ENCODE measurements around the gene NKX2-2. TPM values are rescaled to one million over a fixed set of nuclear protein-coding genes. Genes with fewer than 3 reads are reported as not detected.
A peak's percentile ranks its signal among the peaks of the same experiment; 100 is the strongest.

The NKX2-2 gene
- total RNA-seq, 1 donor from 2014 or later = not detected

DNA sequence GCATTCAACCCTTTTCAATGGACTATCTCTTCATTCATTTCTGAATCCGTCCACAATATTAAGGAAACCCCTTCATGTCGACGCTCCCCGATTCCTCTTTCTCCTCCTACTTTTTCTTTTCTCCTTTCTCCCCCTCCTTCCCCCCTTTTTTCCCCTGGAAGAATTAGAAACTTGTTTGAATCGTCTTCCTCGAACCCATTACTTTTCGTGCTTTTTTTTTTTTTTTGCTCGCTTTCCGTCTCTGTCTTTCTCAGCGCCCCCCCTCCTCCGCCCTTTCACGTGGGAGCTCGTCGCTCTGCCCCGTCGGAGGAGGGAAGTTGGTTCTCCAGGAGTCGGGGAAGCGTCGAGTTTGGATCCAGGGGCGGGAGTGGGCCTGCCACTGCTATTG, 2.3 kb upstream of the NKX2-2 start:
- Histone ChIP-seq H3K27me3 (ENCODE audit: control insufficient read depth in 3 of 3, insufficient read depth in 3 of 3, low read length in 3 of 3) (peaks cover 85 to 95% (median 92%) of the 10 kb centered on the region in 3 donors), H3K27ac (ENCODE audit: low read depth, low read length) (no peak overlapping the region), H3K4me1 (ENCODE audit: control insufficient read depth in 3 of 3, insufficient read depth in 3 of 3, low read length in 3 of 3) (peaks cover 19 to 36% (median 31%) of the 10 kb centered on the region in 3 donors), H3K4me3 (ENCODE audit: low read length in 3 of 3) (no peak overlapping the region), H3K36me3 (ENCODE audit: control insufficient read depth in 3 of 3, insufficient read depth in 3 of 3, low read length in 3 of 3) (no peaks in the 10 kb centered on the region), H3K9me3 (ENCODE audit: control insufficient read depth in 3 of 3, low read length in 3 of 3) (no peaks in the 10 kb centered on the region), H3K9ac (ENCODE audit: low read depth in 1 of 3, low read length in 3 of 3) (no peak overlapping the region)

DNA sequence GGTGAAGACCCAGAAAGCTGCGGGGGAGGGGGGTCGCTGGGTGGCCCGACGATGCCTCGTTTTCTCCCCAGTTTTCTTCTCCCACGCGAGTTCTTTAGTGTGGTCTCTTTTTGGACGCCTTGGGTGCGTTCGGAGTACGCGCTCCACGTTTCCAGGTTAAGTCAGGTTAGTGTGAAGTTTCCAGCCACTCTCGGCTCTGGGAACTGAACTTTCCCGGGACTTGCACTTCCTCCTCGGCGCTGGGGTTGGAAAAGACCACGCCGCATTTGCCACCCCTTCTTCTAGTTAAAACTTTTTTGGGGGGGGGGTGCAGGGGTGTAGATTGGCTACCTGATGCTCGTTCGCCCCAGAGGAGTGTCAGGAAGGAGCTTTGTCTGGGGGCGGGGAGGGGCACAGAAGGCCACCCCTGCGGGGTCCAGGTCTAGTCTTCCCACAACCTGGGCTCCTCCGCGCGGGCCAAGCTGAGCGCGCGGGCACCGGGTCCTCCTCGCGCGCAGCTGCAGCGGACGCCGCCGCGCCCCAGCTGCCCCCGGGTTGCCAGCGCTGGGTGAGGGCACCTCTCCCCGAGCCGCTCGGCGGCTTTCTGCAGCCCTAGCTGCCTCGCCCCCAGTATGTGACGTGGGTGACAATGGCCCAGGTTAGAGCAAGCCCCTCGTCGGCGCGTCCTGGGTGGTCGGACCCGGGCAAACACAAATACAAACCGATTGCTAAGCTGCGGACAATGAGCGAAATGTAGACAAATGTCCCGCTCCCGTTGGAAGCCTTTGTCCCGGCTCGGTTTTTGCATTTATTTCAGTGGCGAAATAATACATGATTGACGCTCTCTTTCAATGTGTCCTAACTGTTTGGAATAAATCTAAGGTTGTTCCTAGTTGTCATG, 1.7 kb upstream of the NKX2-2 start:
- Histone ChIP-seq H3K4me1 (ENCODE audit: control insufficient read depth in 3 of 3, insufficient read depth in 3 of 3, low read length in 3 of 3) (peaks cover 19 to 31% (median 29%) of the 10 kb centered on the region in 3 donors), H3K4me3 (ENCODE audit: low read length in 3 of 3) (no peak overlapping the region), H3K27ac (ENCODE audit: low read depth, low read length) (no peak overlapping the region), H3K27me3 (ENCODE audit: control insufficient read depth in 3 of 3, insufficient read depth in 3 of 3, low read length in 3 of 3) (peaks cover 82 to 92% (median 90%) of the 10 kb centered on the region in 3 donors), H3K36me3 (ENCODE audit: control insufficient read depth in 3 of 3, insufficient read depth in 3 of 3, low read length in 3 of 3) (no peaks in the 10 kb centered on the region), H3K9me3 (ENCODE audit: control insufficient read depth in 3 of 3, low read length in 3 of 3) (no peaks in the 10 kb centered on the region), H3K9ac (ENCODE audit: low read depth in 1 of 3, low read length in 3 of 3) (no peak overlapping the region)

DNA sequence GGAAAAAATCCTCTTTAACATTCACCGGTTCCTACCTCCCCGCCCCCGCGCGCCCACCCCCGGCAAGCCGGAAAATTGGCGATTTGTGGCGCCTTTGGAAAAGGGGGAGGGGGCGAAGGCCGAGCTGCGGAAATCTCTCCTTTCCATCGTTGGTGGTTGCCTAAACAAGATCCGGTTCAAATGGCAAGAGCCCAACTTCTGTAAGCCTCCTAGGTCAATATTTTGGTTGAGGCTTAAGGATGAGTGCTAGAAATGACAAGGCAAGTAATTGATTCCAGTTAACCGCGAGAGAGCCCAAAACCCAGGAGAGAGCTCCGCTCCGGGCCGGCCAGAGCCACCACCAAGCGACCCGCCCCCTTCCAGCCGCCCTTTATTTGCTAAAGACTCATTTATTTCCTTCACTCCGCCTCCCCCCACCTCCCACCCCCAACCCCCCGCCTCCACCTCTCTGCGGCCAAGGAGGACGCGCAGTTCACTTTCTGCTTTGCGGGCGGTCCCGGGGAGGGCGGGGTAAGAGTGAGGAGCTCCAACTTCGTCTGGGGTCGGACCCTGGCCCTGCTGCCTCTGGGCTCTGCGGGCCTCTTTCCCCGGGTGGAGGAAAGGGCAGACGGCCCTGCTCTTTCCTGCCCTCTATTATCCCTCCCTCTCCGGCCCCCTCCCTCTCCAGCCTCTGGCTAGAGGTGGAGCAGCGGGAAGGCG, 838 bp upstream of the NKX2-2 start:
- H3K27me3 ChIP-seq (ENCODE audit: control insufficient read depth in 3 of 3, insufficient read depth in 3 of 3, low read length in 3 of 3) = peaks cover 83 to 91% (median 90%) of the 10 kb centered on the region in 3 donors
- no peaks in the 10 kb centered on the region for H3K36me3 ChIP-seq (ENCODE audit: control insufficient read depth in 3 of 3, insufficient read depth in 3 of 3, low read length in 3 of 3)
- H3K27ac ChIP-seq (ENCODE audit: low read depth, low read length) = no peak overlapping the region
- H3K9ac ChIP-seq (ENCODE audit: low read depth in 1 of 3, low read length in 3 of 3) = no peak overlapping the region
- H3K4me3 ChIP-seq (ENCODE audit: low read length in 3 of 3) = no peak overlapping the region
- H3K9me3 ChIP-seq (ENCODE audit: control insufficient read depth in 3 of 3, low read length in 3 of 3) = no peaks in the 10 kb centered on the region
- peaks cover 26 to 39% (median 33%) of the 10 kb centered on the region in 3 donors for H3K4me1 ChIP-seq (ENCODE audit: control insufficient read depth in 3 of 3, insufficient read depth in 3 of 3, low read length in 3 of 3)

DNA sequence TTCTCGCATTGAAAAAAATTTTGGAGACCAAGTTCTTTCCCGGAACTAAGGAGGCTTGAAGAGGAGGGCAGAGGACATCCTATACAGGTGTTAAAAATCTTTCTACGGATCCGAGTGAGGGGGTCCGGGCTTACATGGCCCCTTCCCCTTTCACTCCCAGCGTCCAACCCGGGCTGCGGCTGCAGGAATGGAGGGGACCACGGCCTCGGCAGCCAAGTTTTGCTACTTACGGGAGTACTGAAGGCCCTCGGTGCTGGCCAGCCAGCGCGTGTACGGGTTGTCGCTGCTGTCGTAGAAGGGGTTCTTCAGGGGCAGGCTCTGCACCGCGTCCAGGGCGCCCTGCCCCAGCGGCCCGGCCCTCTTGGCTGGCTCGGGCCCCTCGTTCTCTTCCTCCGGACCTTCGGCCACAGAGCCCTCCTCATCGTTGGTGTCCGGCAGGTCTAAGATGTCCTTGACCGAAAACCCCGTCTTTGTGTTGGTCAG, 642 bp downstream of the NKX2-2 start:
- Histone ChIP-seq H3K4me1 (ENCODE audit: control insufficient read depth in 3 of 3, insufficient read depth in 3 of 3, low read length in 3 of 3) (peaks cover 31 to 44% (median 42%) of the 10 kb centered on the region in 3 donors), H3K4me3 (ENCODE audit: low read length in 3 of 3) (peak overlapping the region in 2 of 3 donors; percentile 45 to 46), H3K27me3 (ENCODE audit: control insufficient read depth in 3 of 3, insufficient read depth in 3 of 3, low read length in 3 of 3) (peaks cover 84 to 90% (median 88%) of the 10 kb centered on the region in 3 donors)

DNA sequence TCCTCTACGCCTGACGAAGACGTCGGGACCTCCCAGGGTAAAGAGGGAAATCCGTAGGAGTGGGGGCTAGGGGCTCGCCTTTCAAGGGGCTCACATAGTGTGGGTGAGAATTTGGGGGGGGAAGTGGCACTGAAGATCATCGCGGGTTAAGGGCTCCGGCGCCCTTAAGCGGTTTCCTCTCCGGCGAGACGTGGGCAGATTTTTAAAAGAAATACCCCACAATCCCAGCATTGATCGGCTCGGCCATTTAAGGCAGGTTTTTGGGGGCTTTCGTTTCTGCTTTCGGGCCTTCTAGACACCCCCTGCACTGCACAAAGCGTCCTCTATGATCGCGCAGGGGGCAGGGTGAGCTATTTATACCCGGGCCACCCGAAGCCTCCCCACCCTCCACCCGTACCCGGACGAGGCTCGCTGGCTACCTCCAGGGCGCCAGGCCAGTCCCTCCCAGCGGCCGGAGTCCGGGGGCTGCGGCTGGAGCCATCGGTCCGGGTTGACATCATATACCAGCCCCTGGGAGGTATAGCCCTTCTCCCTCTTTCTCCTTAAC, 1.2 kb downstream of the NKX2-2 start:
- Histone ChIP-seq H3K36me3 (ENCODE audit: control insufficient read depth in 3 of 3, insufficient read depth in 3 of 3, low read length in 3 of 3) (no peaks in the 10 kb centered on the region), H3K4me3 (ENCODE audit: low read length in 3 of 3) (peak overlapping the region in 2 of 3 donors; percentile 45 to 51), H3K9ac (ENCODE audit: low read depth in 1 of 3, low read length in 3 of 3) (no peak overlapping the region), H3K4me1 (ENCODE audit: control insufficient read depth in 3 of 3, insufficient read depth in 3 of 3, low read length in 3 of 3) (peaks cover 31 to 45% (median 42%) of the 10 kb centered on the region in 3 donors), H3K27me3 (ENCODE audit: control insufficient read depth in 3 of 3, insufficient read depth in 3 of 3, low read length in 3 of 3) (peaks cover 84 to 90% (median 88%) of the 10 kb centered on the region in 3 donors), H3K9me3 (ENCODE audit: control insufficient read depth in 3 of 3, low read length in 3 of 3) (no peaks in the 10 kb centered on the region), H3K27ac (ENCODE audit: low read depth, low read length) (no peak overlapping the region)

More for the DNA sequence above, 642 bp downstream of the NKX2-2 start:
- no peak overlapping the region for H3K27ac ChIP-seq (ENCODE audit: low read depth, low read length)
- no peaks in the 10 kb centered on the region for H3K9me3 ChIP-seq (ENCODE audit: control insufficient read depth in 3 of 3, low read length in 3 of 3)
- no peak overlapping the region for H3K9ac ChIP-seq (ENCODE audit: low read depth in 1 of 3, low read length in 3 of 3)
- no peaks in the 10 kb centered on the region for H3K36me3 ChIP-seq (ENCODE audit: control insufficient read depth in 3 of 3, insufficient read depth in 3 of 3, low read length in 3 of 3)

DNA sequence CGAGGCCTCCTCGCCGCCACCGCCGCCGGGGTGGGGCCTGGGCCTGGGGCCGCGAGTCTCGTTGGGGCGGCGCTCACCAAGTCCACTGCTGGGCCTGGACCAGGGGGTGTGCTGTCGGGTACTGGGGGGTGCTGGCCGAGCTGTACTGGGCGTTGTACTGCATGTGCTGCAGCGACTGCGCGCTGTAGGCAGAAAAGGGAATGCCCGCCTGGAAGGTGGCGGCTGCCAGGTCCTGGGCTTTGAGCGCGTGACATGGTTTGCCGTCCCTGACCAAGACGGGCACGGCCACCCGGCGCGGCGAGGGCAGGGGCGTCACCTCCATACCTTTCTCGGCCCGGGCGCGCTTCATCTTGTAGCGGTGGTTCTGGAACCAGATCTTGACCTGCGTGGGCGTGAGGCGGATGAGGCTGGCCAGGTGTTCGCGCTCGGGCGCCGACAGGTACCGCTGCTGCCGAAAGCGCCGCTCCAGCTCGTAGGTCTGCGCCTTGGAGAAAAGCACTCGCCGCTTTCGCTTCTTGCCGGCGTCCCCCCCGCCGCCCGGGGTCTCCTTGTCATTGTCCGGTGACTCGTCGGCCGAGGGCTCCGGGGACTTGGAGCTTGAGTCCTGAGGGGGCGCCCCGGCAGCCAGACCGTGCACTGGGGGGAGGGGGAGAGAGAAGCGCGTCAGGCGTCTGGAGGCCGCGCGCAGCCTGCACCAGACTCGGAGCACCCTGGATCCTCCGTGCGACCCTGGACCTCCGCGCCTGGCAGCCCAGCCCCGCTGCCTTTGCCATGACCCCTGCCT, 1.8 kb downstream of the NKX2-2 start:
- H3K27me3 ChIP-seq (ENCODE audit: control insufficient read depth in 3 of 3, insufficient read depth in 3 of 3, low read length in 3 of 3) = peaks cover 84 to 90% (median 88%) of the 10 kb centered on the region in 3 donors

DNA sequence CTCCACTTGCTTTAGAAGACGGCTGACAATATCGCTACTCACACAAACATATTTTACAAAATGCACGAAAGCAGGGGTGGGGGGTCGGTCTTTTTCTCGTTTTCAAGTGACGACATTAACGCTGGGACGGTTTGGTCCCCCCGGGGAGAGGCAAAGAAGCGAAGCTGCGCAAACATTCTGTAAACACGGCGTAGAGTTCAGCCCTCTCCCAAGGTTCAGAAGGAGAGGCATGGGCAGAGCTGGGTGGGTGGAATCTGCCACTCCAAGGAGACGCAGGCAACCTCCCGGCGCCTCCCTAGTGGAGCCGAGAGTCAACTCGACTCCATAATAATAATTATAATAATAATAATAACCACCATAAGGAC, 2.4 kb downstream of the NKX2-2 start:
- H3K9ac ChIP-seq (ENCODE audit: low read depth in 1 of 3, low read length in 3 of 3) = no peak overlapping the region
- H3K9me3 ChIP-seq (ENCODE audit: control insufficient read depth in 3 of 3, low read length in 3 of 3) = no peaks in the 10 kb centered on the region
- no peaks in the 10 kb centered on the region for H3K36me3 ChIP-seq (ENCODE audit: control insufficient read depth in 3 of 3, insufficient read depth in 3 of 3, low read length in 3 of 3)
- no peak overlapping the region for H3K27ac ChIP-seq (ENCODE audit: low read depth, low read length)
- peaks cover 84 to 90% (median 88%) of the 10 kb centered on the region in 3 donors for H3K27me3 ChIP-seq (ENCODE audit: control insufficient read depth in 3 of 3, insufficient read depth in 3 of 3, low read length in 3 of 3)
- H3K4me1 ChIP-seq (ENCODE audit: control insufficient read depth in 3 of 3, insufficient read depth in 3 of 3, low read length in 3 of 3) = peaks cover 28 to 44% (median 39%) of the 10 kb centered on the region in 3 donors
- H3K4me3 ChIP-seq (ENCODE audit: low read length in 3 of 3) = no peak overlapping the region

More for the DNA sequence above, 1.8 kb downstream of the NKX2-2 start:
- peaks cover 28 to 43% (median 38%) of the 10 kb centered on the region in 3 donors for H3K4me1 ChIP-seq (ENCODE audit: control insufficient read depth in 3 of 3, insufficient read depth in 3 of 3, low read length in 3 of 3)
- no peak overlapping the region for H3K27ac ChIP-seq (ENCODE audit: low read depth, low read length)
- peak overlapping the region in 1 of 3 donors; percentile 16 for H3K9ac ChIP-seq (ENCODE audit: low read depth in 1 of 3, low read length in 3 of 3)
- H3K4me3 ChIP-seq (ENCODE audit: low read length in 3 of 3) = peak overlapping the region in 2 of 3 donors; percentile 51 to 56
- H3K36me3 ChIP-seq (ENCODE audit: control insufficient read depth in 3 of 3, insufficient read depth in 3 of 3, low read length in 3 of 3) = no peaks in the 10 kb centered on the region
- no peaks in the 10 kb centered on the region for H3K9me3 ChIP-seq (ENCODE audit: control insufficient read depth in 3 of 3, low read length in 3 of 3)

DNA sequence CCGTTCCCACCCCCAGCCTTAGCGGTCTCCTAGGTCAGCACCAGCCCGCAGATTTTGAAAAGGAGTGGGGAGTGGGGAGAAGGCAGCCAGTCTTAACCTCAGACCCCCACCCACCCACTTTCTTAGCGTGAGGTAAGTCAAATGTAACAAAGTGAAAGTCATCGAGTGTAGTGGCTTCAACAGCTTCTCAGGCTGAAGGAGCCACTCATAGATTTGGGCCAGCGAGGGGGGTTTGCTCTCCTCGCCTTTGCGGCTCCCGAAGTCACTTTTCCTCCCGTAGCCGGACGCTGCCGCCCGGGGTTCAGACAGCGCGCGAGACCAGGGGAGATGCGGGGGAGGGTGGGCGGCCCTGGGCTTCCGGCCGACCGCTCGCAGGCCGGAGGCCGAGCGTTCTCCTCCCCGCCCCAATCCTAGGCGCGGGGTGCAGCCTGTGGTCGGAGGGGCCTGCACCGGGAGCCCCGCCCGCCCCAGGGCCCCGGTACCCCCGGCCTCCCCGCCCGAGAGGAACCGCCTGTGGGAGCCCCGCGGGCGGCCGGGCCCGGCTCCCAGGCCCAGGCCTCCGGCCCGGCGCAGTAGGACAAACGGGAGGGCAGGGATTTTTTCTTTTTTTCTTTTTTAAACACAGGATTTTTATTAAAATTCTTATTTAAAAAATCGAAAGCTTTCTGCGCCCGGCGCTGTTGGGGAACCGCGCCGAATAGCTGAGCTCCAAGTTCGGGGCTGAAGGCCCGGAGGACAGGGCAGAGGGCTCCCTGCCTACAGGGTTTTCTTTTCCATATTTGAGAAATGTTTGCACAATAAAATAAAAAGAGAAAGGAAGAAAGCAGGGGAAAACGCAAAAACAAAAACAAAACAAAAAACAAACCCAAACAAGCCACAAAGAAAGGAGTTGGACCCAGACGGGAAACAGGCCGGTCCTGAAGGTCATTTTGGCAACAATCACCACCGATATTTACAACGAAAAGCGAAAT, 3.2 kb downstream of the NKX2-2 start:
- H3K9ac ChIP-seq (ENCODE audit: low read depth in 1 of 3, low read length in 3 of 3) = peak overlapping the region in 1 of 3 donors; percentile 47

More for the DNA sequence above, 3.2 kb downstream of the NKX2-2 start:
- Histone ChIP-seq H3K4me1 (ENCODE audit: control insufficient read depth in 3 of 3, insufficient read depth in 3 of 3, low read length in 3 of 3) (peaks cover 31 to 48% (median 45%) of the 10 kb centered on the region in 3 donors), H3K4me3 (ENCODE audit: low read length in 3 of 3) (peak overlapping the region; percentile 61 to 69 (median 62)), H3K27ac (ENCODE audit: low read depth, low read length) (no peak overlapping the region), H3K36me3 (ENCODE audit: control insufficient read depth in 3 of 3, insufficient read depth in 3 of 3, low read length in 3 of 3) (no peaks in the 10 kb centered on the region), H3K27me3 (ENCODE audit: control insufficient read depth in 3 of 3, insufficient read depth in 3 of 3, low read length in 3 of 3) (peaks cover 84 to 90% (median 88%) of the 10 kb centered on the region in 3 donors), H3K9me3 (ENCODE audit: control insufficient read depth in 3 of 3, low read length in 3 of 3) (no peaks in the 10 kb centered on the region)
